Hepatocyte (in vitro differentiated cells): ENCODE results near the gene NR2C2. TPM values are rescaled to one million over a fixed set of nuclear protein-coding genes. Genes with fewer than 3 reads are reported as not detected.
"Not testable (repeated sequence)": the region's sequence is repeated elsewhere in the genome, so short reads cannot be mapped to it uniquely, and the experiment has no call there.

Source experiments
- DNase-seq: peaks from one replicate; pipeline ENCODE4 v3.0.0-alpha.2; 2016; ENCODE audit warnings: low spot score
- H2AFZ ChIP-seq: fragments of 200-600 bp; sonication (generic); 2 replicates; pipeline ENCODE4 v1.6.0; 2016; ENCODE audit warnings: antibody characterized with exemption, mild to moderate bottlenecking
- H3K27ac ChIP-seq: fragments of 200-600 bp; sonication (generic); 2 replicates; pipeline ENCODE4 v1.5.1; 2016; ENCODE audit warnings: mild to moderate bottlenecking
- H3K27me3 ChIP-seq: fragments of 200-600 bp; sonication (generic); 2 replicates; pipeline ENCODE4 v1.6.1; 2016
- H3K36me3 ChIP-seq: fragments of 200-600 bp; sonication (generic); replicated peaks from 2 replicates; pipeline ENCODE4 v1.5.1; 2016; ENCODE audit warnings: low read depth; ENCODE audit not compliant: insufficient read depth
- H3K4me1 ChIP-seq: fragments of 200-600 bp; sonication (generic); 2 replicates; pipeline ENCODE4 v1.5.1; 2016; ENCODE audit warnings: mild to moderate bottlenecking, moderate library complexity; ENCODE audit not compliant: insufficient read depth
- H3K4me2 ChIP-seq: fragments of 200-600 bp; sonication (generic); 2 replicates; pipeline ENCODE4 v1.6.0; 2016
- H3K4me3 ChIP-seq: fragments of 200-600 bp; sonication (generic); 2 replicates; pipeline ENCODE4 v1.5.1; 2016; ENCODE audit warnings: mild to moderate bottlenecking
- H3K79me2 ChIP-seq: fragments of 200-600 bp; sonication (generic); 2 replicates; pipeline ENCODE4 v1.6.0; 2017; ENCODE audit warnings: mild to moderate bottlenecking
- H3K9me2 ChIP-seq: fragments of 200-600 bp; sonication (generic); replicated peaks from 2 replicates; pipeline ENCODE4 v1.6.0; 2017; ENCODE audit warnings: mild to moderate bottlenecking; ENCODE audit not compliant: insufficient read depth
- H3K9me3 ChIP-seq: fragments of 200-600 bp; sonication (generic); 2 replicates; pipeline ENCODE4 v1.5.1; 2016; ENCODE audit warnings: low read depth, mild to moderate bottlenecking
- H4K20me1 ChIP-seq: fragments of 200-600 bp; sonication (generic); 2 replicates; pipeline ENCODE4 v1.6.0; 2016; ENCODE audit warnings: mild to moderate bottlenecking; ENCODE audit not compliant: insufficient read depth, poor library complexity, severe bottlenecking
- CTCF ChIP-seq: fragments of 200-600 bp; sonication (generic); IDR thresholded peaks from 2 replicates; pipeline ENCODE4 v1.5.1; 2016; ENCODE audit warnings: antibody characterized with exemption, mild to moderate bottlenecking; ENCODE audit not compliant: poor library complexity
- EZH2 ChIP-seq: fragments of 200-600 bp; sonication (generic); IDR thresholded peaks from 2 replicates; pipeline ENCODE4 v1.6.1; 2016; ENCODE audit warnings: antibody characterized with exemption, mild to moderate bottlenecking, borderline replicate concordance
- EZH2phosphoT487 ChIP-seq: fragments of 200-600 bp; sonication (generic); IDR thresholded peaks from one replicate; pipeline ENCODE4 v1.6.1; 2018; ENCODE audit warnings: antibody characterized with exemption, mild to moderate bottlenecking, low read depth, moderate library complexity; ENCODE audit not compliant: unreplicated experiment, severe bottlenecking
- WGBS: methylation state at CpG from one replicate; pipeline ENCODE4 v1.1.6; 2016; ENCODE audit warnings: low lambda C conversion rate; ENCODE audit errors: missing lambda C conversion rate; 5-methylcytosine and 5-hydroxymethylcytosine counted together
- polyA plus RNA-seq: library from polyadenylated mRNA; unstranded; fragments of >200 nt; fragmentation: Nextera tagmentation; extraction: Ambion mirVana; gene quantifications from 2 replicates; pipeline ENCODE4 v1.2.1, GENCODE V29; 2016
- total RNA-seq: library from RNA; depleted of rRNA; stranded (reverse); fragments of >200 nt; gene quantifications from 2 replicates; pipeline ENCODE4 v1.2.3, GENCODE V29; 2014

NR2C2 gene
- total and polyA plus RNA-seq, 2 experiments from 2014 or later = 14.7 to 29.6 TPM

- WGBS = 82% methylated on average over 15 of the region's 15 CpGs
- no peaks in the 10 kb centered on the region for H3K27me3 ChIP-seq
- H3K4me1 ChIP-seq = no peaks in the 10 kb centered on the region
- no peak overlapping the region for H3K4me2 ChIP-seq
- TF ChIP-seq CTCF (no peak), EZH2 (no peak), EZH2phosphoT487 (no peak)
- H3K36me3 ChIP-seq = no peaks in the 10 kb centered on the region
- no peaks in the 10 kb centered on the region for H3K9me3 ChIP-seq
- H3K9me2 ChIP-seq = no peaks in the 10 kb centered on the region
- H3K79me2 ChIP-seq = no peaks in the 10 kb centered on the region
- H3K4me3 ChIP-seq = no peak overlapping the region
- no peak overlapping the region for H3K27ac ChIP-seq
- peak; percentile 26 for DNase-seq
- no peak overlapping the region for H2AFZ ChIP-seq
- H4K20me1 ChIP-seq = no peaks in the 10 kb centered on the region
Measured at GRCh38 chr3:14900881-14901873, 46.2 kb upstream of the NR2C2 start.

- Histone ChIP-seq H3K27me3 (no peaks in the 10 kb centered on the region), H3K27ac (no peak overlapping the region), H3K4me1 (no peaks in the 10 kb centered on the region), H3K4me2 (no peak overlapping the region), H3K9me3 (no peaks in the 10 kb centered on the region), H3K79me2 (no peaks in the 10 kb centered on the region), H4K20me1 (no peaks in the 10 kb centered on the region), H3K9me2 (no peaks in the 10 kb centered on the region), H3K4me3 (no peak overlapping the region), H2AFZ (no peak overlapping the region), H3K36me3 (no peaks in the 10 kb centered on the region)
- DNase-seq = no peak
- WGBS = 66% methylated on average over 7 of the region's 7 CpGs
- TF ChIP-seq CTCF (no peak), EZH2phosphoT487 (no peak), EZH2 (no peak)
Measured at GRCh38 chr3:14902719-14903118, 44.7 kb upstream of the NR2C2 start.

- not testable (repeated sequence) for H2AFZ ChIP-seq, H3K4me3 ChIP-seq, H3K79me2 ChIP-seq, H3K4me2 ChIP-seq, H4K20me1 ChIP-seq, H3K9me2 ChIP-seq, H3K4me1 ChIP-seq, DNase-seq, H3K9me3 ChIP-seq, H3K27me3 ChIP-seq, H3K27ac ChIP-seq, H3K36me3 ChIP-seq
- 100% methylated on average over 3 of the region's 3 CpGs for WGBS
Measured at GRCh38 chr3:14903501-14903900, 43.9 kb upstream of the NR2C2 start.

- Histone ChIP-seq H3K4me1 (no peaks in the 10 kb centered on the region), H3K27ac (no peak overlapping the region), H3K36me3 (no peaks in the 10 kb centered on the region), H2AFZ (no peak overlapping the region), H3K27me3 (no peaks in the 10 kb centered on the region), H3K9me3 (no peaks in the 10 kb centered on the region), H3K9me2 (no peaks in the 10 kb centered on the region), H3K4me3 (no peak overlapping the region), H3K79me2 (no peaks in the 10 kb centered on the region), H3K4me2 (no peak overlapping the region), H4K20me1 (no peaks in the 10 kb centered on the region)
- 92% methylated on average over 6 of the region's 6 CpGs for WGBS
- TF ChIP-seq CTCF (no peak), EZH2 (no peak), EZH2phosphoT487 (no peak)
- no peak for DNase-seq
Measured at GRCh38 chr3:14905055-14905657, 42.2 kb upstream of the NR2C2 start.
